ENCODE data around the gene SCNN1G. TPM values are rescaled to one million over a fixed set of nuclear protein-coding genes. Genes with fewer than 3 reads are reported as not detected.
"Not testable (repeated sequence)": the region's sequence is repeated elsewhere in the genome, so short reads cannot be mapped to it uniquely, and the experiment has no call there.

The SCNN1G gene
- total RNA-seq, 4 donors from 2014 or later, result 0.54 to 2.6 (median 1.4) TPM; not detected in 1

- H3K36me3 ChIP-seq, result no peaks in the 10 kb centered on the region
- H3K27me3 ChIP-seq, result no peaks in the 10 kb centered on the region
- no peaks in the 10 kb centered on the region for H3K4me1 ChIP-seq
- H3K27ac ChIP-seq, result no peak overlapping the region
- no peak overlapping the region for H3K4me3 ChIP-seq
- no peak for DNase-seq
- TF ChIP-seq POLR2A (IDR thresholded peaks at IDR 0.05) (no peak), CTCF (IDR thresholded peaks at IDR 0.05) (no peak)
- no peaks in the 10 kb centered on the region for H3K9me3 ChIP-seq
Measured at GRCh38 chr16:23248261-23249194, 66.0 kb downstream of the SCNN1G start.

- TF ChIP-seq CTCF (IDR thresholded peaks at IDR 0.05), result no peak
- TF ChIP-seq POLR2A (IDR thresholded peaks at IDR 0.05), result no peak
- no peak for DNase-seq
- Histone ChIP-seq H3K4me1 (no peaks in the 10 kb centered on the region), H3K4me3 (no peak overlapping the region), H3K27me3 (no peaks in the 10 kb centered on the region), H3K9me3 (no peaks in the 10 kb centered on the region), H3K36me3 (no peaks in the 10 kb centered on the region), H3K27ac (no peak overlapping the region)
Measured at GRCh38 chr16:23249830-23250229, 67.3 kb downstream of the SCNN1G start.

DNA sequence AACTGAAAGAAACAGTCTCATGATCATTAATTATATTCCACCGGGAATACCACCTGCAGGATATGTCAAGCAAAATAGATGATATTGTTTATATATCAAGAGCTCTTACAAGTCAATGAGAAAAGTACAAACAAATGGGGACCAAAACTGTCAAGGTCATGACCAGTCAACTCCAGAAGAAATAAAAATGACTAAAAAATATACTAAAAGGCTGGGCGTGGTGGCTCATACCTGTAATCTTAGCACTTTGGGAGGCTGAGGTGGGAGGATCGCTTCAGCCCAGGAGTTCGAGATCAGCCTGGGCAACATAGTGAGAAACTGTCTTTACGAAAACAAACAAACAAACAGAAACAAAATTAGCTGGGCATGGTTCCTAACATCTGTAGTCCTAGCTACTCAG lies 69.8 kb downstream of the SCNN1G start:
- H3K4me1 ChIP-seq, result no peaks in the 10 kb centered on the region
- no peak for TF ChIP-seq CTCF (IDR thresholded peaks at IDR 0.05)
- no peak for TF ChIP-seq POLR2A (IDR thresholded peaks at IDR 0.05)
- no peak overlapping the region for H3K4me3 ChIP-seq
- no peak for DNase-seq
- no peaks in the 10 kb centered on the region for H3K27me3 ChIP-seq
- H3K9me3 ChIP-seq, result no peaks in the 10 kb centered on the region
- no peak overlapping the region for H3K27ac ChIP-seq
- H3K36me3 ChIP-seq, result no peaks in the 10 kb centered on the region

- not testable (repeated sequence) for H3K4me1 ChIP-seq, H3K9me3 ChIP-seq, H3K27ac ChIP-seq, DNase-seq, H3K27me3 ChIP-seq, H3K4me3 ChIP-seq, H3K36me3 ChIP-seq
Measured at GRCh38 chr16:23253650-23254049, 71.1 kb downstream of the SCNN1G start.

- TF ChIP-seq POLR2A (IDR thresholded peaks at IDR 0.05) (no peak), CTCF (IDR thresholded peaks at IDR 0.05) (no peak)
- H3K27me3 ChIP-seq, result no peaks in the 10 kb centered on the region
- H3K9me3 ChIP-seq, result no peaks in the 10 kb centered on the region
- H3K36me3 ChIP-seq, result no peaks in the 10 kb centered on the region
- no peaks in the 10 kb centered on the region for H3K4me1 ChIP-seq
- no peak for DNase-seq
- no peak overlapping the region for H3K27ac ChIP-seq
- H3K4me3 ChIP-seq, result no peak overlapping the region
Measured at GRCh38 chr16:23254338-23254737, 71.8 kb downstream of the SCNN1G start.

DNA sequence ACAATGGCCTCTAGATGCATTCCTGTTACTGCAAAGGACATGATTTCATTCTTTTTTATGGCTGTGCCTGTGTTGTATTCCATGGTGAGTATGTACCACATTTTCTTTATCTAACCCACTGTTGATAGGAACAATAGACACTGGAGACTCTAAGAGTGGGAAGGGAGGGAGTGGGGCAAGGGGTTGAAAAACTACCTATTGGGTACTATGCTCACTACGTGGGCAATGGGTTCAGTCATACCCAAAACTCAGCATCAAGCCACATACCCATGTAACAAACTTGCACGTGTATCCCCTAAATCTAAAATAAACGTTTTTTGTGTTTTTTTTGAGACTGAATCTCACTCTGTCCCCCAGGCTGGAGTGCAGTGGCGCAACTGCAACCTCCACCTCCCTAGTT lies 72.5 kb downstream of the SCNN1G start:
- Histone ChIP-seq H3K36me3 (no peaks in the 10 kb centered on the region), H3K27ac (no peak overlapping the region)
- no peak for TF ChIP-seq POLR2A (IDR thresholded peaks at IDR 0.05)
- TF ChIP-seq CTCF (IDR thresholded peaks at IDR 0.05), result no peak

More for the DNA sequence above, 72.5 kb downstream of the SCNN1G start:
- Histone ChIP-seq H3K27me3 (no peaks in the 10 kb centered on the region), H3K9me3 (no peaks in the 10 kb centered on the region), H3K4me1 (no peaks in the 10 kb centered on the region), H3K4me3 (no peak overlapping the region)
- DNase-seq, result no peak
